Keratinocyte (primary cell): Measurements from ENCODE around the gene CRIP3. TPM values are rescaled to one million over a fixed set of nuclear protein-coding genes. Genes with fewer than 3 reads are reported as not detected.

Source experiments
- DNase-seq: peaks from one replicate; pipeline ENCODE4 v3.0.0-alpha.2; 2011; ENCODE audit warnings: low read depth, missing footprints, low spot score
- FAIRE-seq: peaks from 2 replicates; lab custom pipeline; 2011; peaks lifted over from hg19 to GRCh38; lab: Jason Lieb, UNC
- H2AFZ ChIP-seq: 2 replicates; pipeline ENCODE4 v1.6.0; 2012; ENCODE audit warnings: low read length, control low read depth, inconsistent platforms; ENCODE audit not compliant: control insufficient read depth
- H3K27ac ChIP-seq: 2 replicates; pipeline ENCODE4 v1.5.1; 2011; ENCODE audit warnings: low read length; ENCODE audit not compliant: control insufficient read depth, insufficient read depth
- H3K27me3 ChIP-seq: 3 replicates; pipeline ENCODE4 v1.6.0; 2011; ENCODE audit warnings: low read length; ENCODE audit not compliant: control insufficient read depth, insufficient read depth; ENCODE audit errors: extremely low read depth
- H3K36me3 ChIP-seq, 2 experiments: 2 replicates in 1 of 2; 3 replicates in 1 of 2; pipeline ENCODE4 v1.5.1; 2011; ENCODE audit warnings: low read length in 2 of 2, mild to moderate bottlenecking in 1 of 2; ENCODE audit not compliant: control insufficient read depth in 2 of 2, insufficient read depth in 2 of 2; ENCODE audit errors: extremely low read depth in 1 of 2
- H3K4me1 ChIP-seq: 3 replicates; pipeline ENCODE4 v1.5.1; 2011; ENCODE audit warnings: low read length; ENCODE audit not compliant: control insufficient read depth, insufficient read depth; ENCODE audit errors: extremely low read depth
- H3K4me2 ChIP-seq: 3 replicates; pipeline ENCODE4 v1.6.0; 2011; ENCODE audit warnings: low read depth, low read length; ENCODE audit not compliant: control insufficient read depth, insufficient read depth; ENCODE audit errors: extremely low read depth
- H3K4me3 ChIP-seq, 3 experiments: fragments of 200-600 bp in 1 of 3; sonication (generic) in 1 of 3; 2 replicates in 2 of 3; 3 replicates in 1 of 3; pipeline ENCODE4 v1.5.1; 2011 to 2016; ENCODE audit warnings: low read length in 3 of 3, mild to moderate bottlenecking in 3 of 3, control low read depth in 2 of 3, inconsistent platforms in 1 of 3, low read depth in 1 of 3, mixed read lengths in 1 of 3, mixed run types in 1 of 3, moderate library complexity in 1 of 3; ENCODE audit not compliant: control insufficient read depth in 2 of 3, insufficient read depth in 2 of 3; ENCODE audit errors: extremely low read depth in 1 of 3
- H3K79me2 ChIP-seq: 2 replicates; pipeline ENCODE4 v1.6.0; 2012; ENCODE audit warnings: low read length; ENCODE audit not compliant: control insufficient read depth, insufficient read depth
- H3K9ac ChIP-seq: 3 replicates; pipeline ENCODE4 v1.6.0; 2011; ENCODE audit warnings: low read length; ENCODE audit not compliant: control insufficient read depth, insufficient read depth; ENCODE audit errors: extremely low read depth
- H3K9me1 ChIP-seq: 3 replicates; pipeline ENCODE4 v1.6.0; 2011; ENCODE audit warnings: low read length; ENCODE audit not compliant: control insufficient read depth, insufficient read depth; ENCODE audit errors: extremely low read depth
- H3K9me3 ChIP-seq: 2 replicates; pipeline ENCODE4 v1.5.1; 2012; ENCODE audit warnings: low read depth, low read length; ENCODE audit not compliant: control insufficient read depth
- H4K20me1 ChIP-seq: 3 replicates; pipeline ENCODE4 v1.6.0; 2011; ENCODE audit warnings: low read length; ENCODE audit not compliant: control insufficient read depth, insufficient read depth; ENCODE audit errors: extremely low read depth
- EZH2 ChIP-seq: IDR thresholded peaks from one replicate; pipeline ENCODE4 v1.6.1; 2012; ENCODE audit warnings: inconsistent platforms, mild to moderate bottlenecking, low read length, moderate library complexity
- dilution Hi-C: fragments of 300-500 bp; cut with MboI; formaldehyde crosslinking; loops from one replicate; pipeline ENCODE4 v1.7.0; 2020; ENCODE audit warnings: low sequenced_read_pairs; ENCODE audit not compliant: extremely low pct_ligation_motif_present
- polyA plus RNA-seq, 5 experiments: library from polyadenylated mRNA; depleted of rRNA in 3 of 5; stranded (reverse) in 3 of 5; stranded (forward) in 1 of 5; unstranded in 1 of 5; fragments of >200 nt; gene quantifications; 1 replicate in 1 of 5; 2 replicates in 3 of 5; 3 replicates in 1 of 5; pipeline versions ENCODE4 v1.2.1 to v1.2.3, GENCODE V29; 2011 to 2012; ENCODE audit warnings: missing spikeins in 2 of 5, low read depth in 1 of 5, low replicate concordance in 1 of 5
- TF ChIP-seq, protein P1 (sequence below), 3 experiments: IDR thresholded peaks in 1 of 3; conservative IDR thresholded peaks in 1 of 3; optimal IDR thresholded peaks in 1 of 3; 2 replicates in 2 of 3; 3 replicates in 1 of 3; pipeline versions ENCODE3 to v1.5.1; 2011; ENCODE audit warnings: low read length in 3 of 3, mild to moderate bottlenecking in 3 of 3, moderate library complexity in 2 of 3, control low read depth in 1 of 3, inconsistent platforms in 1 of 3; ENCODE audit not compliant: insufficient read depth in 2 of 3; ENCODE audit errors: extremely low read depth in 1 of 3

The CRIP3 gene
- polyA plus RNA-seq, 1 donor (not counting 4 experiments of a cell fraction or from before 2014, with no cell fraction given): 0.26 TPM

GRCh38 chr6:43331470-43331869, 22.8 kb upstream of the CRIP3 start:
- H4K20me1 ChIP-seq: no peaks in the 10 kb centered on the region
- no peaks in the 10 kb centered on the region for H3K36me3 ChIP-seq
- H3K4me2 ChIP-seq: no peak overlapping the region
- H3K4me3 ChIP-seq: no peak overlapping the region
- H3K4me1 ChIP-seq: no peaks in the 10 kb centered on the region
- TF ChIP-seq EZH2: no peak
- TF ChIP-seq, protein P1, sequence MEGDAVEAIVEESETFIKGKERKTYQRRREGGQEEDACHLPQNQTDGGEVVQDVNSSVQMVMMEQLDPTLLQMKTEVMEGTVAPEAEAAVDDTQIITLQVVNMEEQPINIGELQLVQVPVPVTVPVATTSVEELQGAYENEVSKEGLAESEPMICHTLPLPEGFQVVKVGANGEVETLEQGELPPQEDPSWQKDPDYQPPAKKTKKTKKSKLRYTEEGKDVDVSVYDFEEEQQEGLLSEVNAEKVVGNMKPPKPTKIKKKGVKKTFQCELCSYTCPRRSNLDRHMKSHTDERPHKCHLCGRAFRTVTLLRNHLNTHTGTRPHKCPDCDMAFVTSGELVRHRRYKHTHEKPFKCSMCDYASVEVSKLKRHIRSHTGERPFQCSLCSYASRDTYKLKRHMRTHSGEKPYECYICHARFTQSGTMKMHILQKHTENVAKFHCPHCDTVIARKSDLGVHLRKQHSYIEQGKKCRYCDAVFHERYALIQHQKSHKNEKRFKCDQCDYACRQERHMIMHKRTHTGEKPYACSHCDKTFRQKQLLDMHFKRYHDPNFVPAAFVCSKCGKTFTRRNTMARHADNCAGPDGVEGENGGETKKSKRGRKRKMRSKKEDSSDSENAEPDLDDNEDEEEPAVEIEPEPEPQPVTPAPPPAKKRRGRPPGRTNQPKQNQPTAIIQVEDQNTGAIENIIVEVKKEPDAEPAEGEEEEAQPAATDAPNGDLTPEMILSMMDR (optimal IDR thresholded peaks at IDR 0.05 in 1 of 3, IDR thresholded peaks at IDR 0.05 in 1 of 3, conservative IDR thresholded peaks at IDR 0.05 in 1 of 3; ENCODE audit: extremely low read depth in 1 of 3, insufficient read depth in 2 of 3, low read length in 3 of 3): no peak
- H3K9me3 ChIP-seq: no peaks in the 10 kb centered on the region
- no peaks in the 10 kb centered on the region for H3K9me1 ChIP-seq
- no peak overlapping the region for H2AFZ ChIP-seq
- H3K79me2 ChIP-seq: no peaks in the 10 kb centered on the region
- H3K27ac ChIP-seq: no peak overlapping the region
- no peaks in the 10 kb centered on the region for H3K27me3 ChIP-seq
- DNase-seq (no peak), FAIRE-seq (no peak)
- dilution Hi-C loops: no loop called here
- no peak overlapping the region for H3K9ac ChIP-seq

- Histone ChIP-seq H3K27ac (no peak overlapping the region), H3K4me3 (no peak overlapping the region), H3K79me2 (no peaks in the 10 kb centered on the region), H3K4me1 (no peaks in the 10 kb centered on the region), H3K4me2 (no peak overlapping the region), H3K36me3 (no peaks in the 10 kb centered on the region), H3K9me3 (no peaks in the 10 kb centered on the region), H3K27me3 (no peaks in the 10 kb centered on the region), H2AFZ (no peak overlapping the region), H3K9ac (no peak overlapping the region), H4K20me1 (no peaks in the 10 kb centered on the region), H3K9me1 (no peaks in the 10 kb centered on the region)
- dilution Hi-C loops: no loop called here
- FAIRE-seq (no peak), DNase-seq (no peak)
- TF ChIP-seq EZH2: no peak
- TF ChIP-seq, protein P1 (optimal IDR thresholded peaks at IDR 0.05 in 1 of 3, IDR thresholded peaks at IDR 0.05 in 1 of 3, conservative IDR thresholded peaks at IDR 0.05 in 1 of 3; ENCODE audit: extremely low read depth in 1 of 3, insufficient read depth in 2 of 3, low read length in 3 of 3): no peak
Measured at GRCh38 chr6:43328528-43328927, 19.9 kb upstream of the CRIP3 start.
